Measurements from ENCODE around the gene SMIM14.
"Not testable (repeated sequence)": the region's sequence is repeated elsewhere in the genome, so short reads cannot be mapped to it uniquely, and the experiment has no call there.

SMIM14 gene

GRCh38 chr4:39591290-39591689 is 47.4 kb downstream of the SMIM14 start:
- no peak for DNase-seq

GRCh38 chr4:39587881-39588280 is 50.8 kb downstream of the SMIM14 start:
- no peak for DNase-seq

- no peak for DNase-seq
Measured at GRCh38 chr4:39574946-39575345, 63.7 kb downstream of the SMIM14 start.

DNA sequence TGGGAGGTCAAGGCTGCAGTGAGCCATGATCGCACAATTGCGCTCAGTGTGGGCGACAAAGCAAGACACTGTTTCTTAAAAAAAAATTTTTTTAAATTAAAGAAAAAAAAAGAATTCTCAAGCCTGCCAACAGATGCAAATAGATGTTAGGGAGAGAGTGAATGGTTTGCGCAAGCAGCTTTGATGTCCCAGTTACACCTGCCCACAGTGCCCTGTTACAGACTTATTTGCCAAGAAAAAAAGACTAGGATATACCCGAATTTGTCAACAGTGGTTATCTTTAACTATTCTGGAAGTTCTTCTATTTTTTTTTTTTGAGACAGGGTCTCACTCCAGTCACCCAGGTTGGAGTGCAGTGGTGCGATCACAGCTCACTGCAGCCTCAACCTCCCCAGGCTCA is 67.2 kb downstream of the SMIM14 start:
- no peak for DNase-seq

GRCh38 chr4:39571054-39571453 is 67.6 kb downstream of the SMIM14 start:
- DNase-seq: no peak

DNA sequence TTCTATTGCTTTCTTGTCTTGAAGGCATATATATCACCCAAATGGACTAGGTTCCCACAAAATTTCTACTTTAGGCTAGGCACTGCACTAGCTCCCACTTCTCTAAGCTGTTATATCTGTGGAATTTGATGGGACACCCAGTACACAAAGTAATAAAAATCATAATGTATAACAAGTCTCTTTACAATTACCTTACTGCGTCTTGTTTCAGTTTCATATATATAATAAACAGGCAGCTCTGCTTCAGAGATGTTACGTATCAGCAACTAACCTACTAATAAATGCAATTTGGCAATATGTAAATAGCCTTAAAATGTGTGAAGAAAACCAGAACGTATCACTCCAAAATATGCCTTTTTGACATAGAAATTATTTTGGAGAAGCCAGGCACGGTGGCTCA is 69.5 kb downstream of the SMIM14 start:
- no peak for DNase-seq

DNA sequence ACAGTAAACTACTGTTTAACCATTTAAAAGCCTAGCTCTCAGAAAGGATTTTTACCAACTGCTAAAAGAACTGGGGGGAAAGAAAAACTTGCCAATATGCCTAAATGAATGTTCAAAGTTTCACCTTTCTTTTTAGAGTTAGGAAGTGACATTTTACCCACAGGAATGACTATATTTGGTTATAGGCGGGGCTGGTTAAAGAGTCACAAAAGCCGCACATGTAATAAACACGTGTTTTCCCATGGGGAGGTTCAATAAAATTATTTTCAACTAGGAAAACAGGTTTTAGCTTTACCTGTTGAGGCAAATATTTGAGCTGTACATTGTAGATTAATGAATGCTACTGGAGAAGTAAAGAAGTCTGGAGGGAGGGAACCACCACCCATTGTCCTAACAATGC is 69.9 kb downstream of the SMIM14 start:
- no peak for DNase-seq

DNA sequence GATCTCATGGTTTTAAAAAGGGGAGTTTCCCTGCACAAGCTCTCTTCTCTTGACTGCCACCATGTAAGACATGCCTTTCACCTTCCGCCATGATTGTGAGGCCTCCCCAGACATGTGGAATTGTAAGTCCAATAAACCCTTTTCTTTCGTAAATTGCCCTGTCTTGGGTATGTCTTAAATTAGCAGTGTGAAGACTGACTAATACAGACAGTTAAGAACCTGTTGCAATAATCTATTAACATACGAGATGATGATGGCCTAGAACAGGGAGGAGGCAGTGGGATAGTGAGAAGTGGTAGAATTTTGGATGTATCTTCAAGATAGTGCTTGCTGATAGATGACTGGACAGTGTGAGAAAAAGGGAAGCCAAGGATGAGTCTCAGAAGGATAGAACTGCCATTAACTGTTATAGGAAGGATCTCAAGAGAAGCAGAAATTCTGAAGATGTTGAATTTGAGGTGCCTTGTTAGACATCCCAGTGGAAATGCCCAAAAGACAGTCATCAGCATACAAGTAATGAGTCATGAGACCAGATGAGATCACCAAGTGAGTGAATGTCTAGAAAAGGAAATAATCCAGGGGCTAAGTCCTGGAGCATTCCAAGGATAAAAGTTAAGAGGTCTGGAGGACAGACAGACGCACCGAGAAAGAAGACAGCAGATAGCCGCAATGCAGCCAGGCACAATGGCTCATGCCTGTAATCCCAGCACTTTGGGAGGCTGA is 72.6 kb downstream of the SMIM14 start:
- DNase-seq: no peak

DNA sequence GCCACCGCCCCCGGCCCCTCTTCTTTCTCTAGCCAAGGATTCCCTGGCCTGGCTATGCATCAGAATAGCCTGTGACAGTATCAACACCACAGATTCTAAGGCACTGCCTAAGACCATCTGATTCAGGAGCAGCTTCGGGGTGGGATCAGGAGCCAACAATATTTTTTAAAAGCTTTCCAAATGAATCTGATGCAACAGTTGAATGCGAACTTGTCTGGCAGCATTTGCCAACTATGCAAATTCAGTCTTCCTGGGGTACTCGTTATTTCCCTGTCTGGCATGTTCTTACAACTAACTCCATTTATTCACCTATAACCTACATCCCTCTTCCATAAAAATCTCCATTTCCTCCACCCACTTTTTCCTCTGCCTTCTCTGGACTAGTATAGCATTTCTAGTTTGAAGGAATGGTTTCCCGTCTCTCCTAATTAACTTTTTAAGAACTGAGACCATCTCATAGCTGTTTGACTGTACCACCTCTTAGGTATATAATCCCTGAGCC is 75.3 kb downstream of the SMIM14 start:
- DNase-seq: no peak

DNA sequence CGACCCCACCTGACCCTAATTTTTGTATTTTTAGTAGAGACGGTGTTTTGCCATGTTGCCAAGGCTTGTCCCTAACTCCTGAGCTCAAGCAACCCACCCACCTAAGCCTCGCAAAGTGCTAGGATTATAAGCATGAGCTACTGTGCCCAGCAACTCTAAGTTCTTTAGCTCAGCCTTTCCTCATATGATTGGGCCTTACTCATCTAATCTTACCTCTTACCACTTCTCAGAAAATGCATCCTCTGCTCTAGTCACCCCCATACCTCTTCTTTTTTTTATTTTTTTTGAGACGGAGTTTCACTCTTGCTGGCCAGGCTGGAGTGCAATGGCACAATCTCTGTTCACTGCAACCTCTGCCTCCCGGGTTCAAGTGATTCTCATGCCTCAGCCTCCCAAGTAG is 75.9 kb downstream of the SMIM14 start:
- DNase-seq: no peak

DNA sequence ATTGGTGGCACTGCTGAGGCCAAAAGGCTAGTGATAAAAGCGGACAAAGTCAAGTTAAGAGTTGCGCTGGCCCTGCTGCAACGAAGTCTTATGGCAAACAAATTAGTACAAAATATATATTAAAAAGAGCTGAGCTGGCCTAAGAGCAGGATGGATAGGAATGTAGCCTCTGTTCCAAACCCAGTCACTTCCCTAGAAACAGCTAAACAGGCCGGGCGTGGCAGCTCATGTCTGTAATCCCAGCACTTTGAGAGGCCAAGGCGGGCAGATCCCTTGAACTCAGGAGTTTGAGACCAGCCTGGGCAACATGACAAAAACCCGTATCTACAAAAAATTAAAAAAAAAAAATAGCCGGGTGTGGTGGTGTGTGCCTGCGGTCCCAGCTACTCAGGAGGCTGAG is 79.0 kb downstream of the SMIM14 start:
- no peak for DNase-seq

GRCh38 chr4:39555472-39555871 is 83.2 kb downstream of the SMIM14 start:
- no peak for DNase-seq

DNA sequence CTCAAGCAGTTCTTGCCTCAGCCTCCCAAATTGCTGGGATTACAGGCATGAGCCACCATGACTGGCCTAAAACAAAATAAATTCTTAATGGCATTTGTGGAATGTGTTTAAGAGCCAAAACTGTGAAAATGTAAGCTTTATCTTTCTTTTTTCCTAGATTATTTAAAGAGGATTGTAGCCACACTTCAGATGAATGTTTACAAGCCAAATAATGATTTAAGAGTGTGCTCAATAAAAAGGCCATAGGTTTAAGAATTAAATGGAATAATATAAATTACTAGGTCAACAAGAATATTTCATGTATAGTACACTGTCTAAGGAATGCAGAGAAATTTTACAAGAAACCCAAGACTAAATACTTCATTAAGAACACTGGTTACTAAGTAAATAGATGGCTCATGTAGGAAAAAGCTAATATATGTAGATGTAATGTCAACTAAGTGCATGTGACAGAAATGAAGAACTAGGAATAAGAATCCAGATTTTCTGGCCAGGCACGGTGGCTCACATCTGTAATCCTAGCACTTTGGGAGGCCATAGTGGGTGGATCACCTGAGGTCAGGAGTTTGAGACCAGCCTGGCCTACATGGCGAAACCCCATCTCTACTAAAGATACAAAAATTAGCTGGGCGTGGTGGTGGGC is 90.1 kb downstream of the SMIM14 start:
- DNase-seq: no peak

GRCh38 chr4:39544580-39545315 is 93.9 kb downstream of the SMIM14 start:
- DNase-seq: no peak

GRCh38 chr4:39544080-39544479 is 94.6 kb downstream of the SMIM14 start:
- DNase-seq: not testable (repeated sequence)

DNA sequence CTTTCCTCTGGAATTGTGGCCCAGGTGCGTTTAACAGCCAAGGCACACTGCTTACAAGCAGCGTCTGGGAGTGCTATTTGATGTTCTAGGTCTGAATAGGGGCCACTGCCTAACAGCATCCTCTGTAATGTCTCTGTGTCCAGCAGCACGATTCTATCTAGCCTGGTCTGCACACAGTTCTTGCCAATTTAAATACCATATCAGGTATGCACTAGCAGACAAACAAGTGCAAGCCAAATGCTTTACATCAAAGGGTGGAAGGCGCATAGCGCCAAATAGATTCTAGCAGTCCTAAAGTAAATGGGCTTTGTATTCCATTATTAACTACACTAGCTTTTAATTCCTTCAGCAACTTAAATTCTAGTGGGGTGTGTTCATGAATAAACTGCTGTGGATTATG is 95.6 kb downstream of the SMIM14 start:
- no peak for DNase-seq

DNA sequence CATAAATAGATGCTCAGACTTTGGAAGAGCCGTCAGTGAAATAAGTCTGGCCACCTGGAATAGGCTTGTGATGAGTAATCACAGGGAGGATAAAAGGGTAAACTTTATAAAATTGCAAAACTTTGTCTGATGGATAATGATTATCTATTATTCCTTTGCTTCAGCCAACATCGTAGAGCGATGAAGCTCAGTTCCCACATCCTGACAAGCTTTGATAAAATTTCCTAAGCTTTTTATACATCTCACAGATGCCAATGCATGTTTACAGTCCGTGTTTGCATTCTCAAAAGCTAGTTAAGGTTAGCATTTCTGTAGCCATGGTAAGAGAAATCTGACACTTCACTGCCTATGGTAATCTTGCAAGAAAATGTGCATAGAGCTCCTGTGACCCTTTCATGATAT is 96.1 kb downstream of the SMIM14 start:
- no peak for DNase-seq

DNA sequence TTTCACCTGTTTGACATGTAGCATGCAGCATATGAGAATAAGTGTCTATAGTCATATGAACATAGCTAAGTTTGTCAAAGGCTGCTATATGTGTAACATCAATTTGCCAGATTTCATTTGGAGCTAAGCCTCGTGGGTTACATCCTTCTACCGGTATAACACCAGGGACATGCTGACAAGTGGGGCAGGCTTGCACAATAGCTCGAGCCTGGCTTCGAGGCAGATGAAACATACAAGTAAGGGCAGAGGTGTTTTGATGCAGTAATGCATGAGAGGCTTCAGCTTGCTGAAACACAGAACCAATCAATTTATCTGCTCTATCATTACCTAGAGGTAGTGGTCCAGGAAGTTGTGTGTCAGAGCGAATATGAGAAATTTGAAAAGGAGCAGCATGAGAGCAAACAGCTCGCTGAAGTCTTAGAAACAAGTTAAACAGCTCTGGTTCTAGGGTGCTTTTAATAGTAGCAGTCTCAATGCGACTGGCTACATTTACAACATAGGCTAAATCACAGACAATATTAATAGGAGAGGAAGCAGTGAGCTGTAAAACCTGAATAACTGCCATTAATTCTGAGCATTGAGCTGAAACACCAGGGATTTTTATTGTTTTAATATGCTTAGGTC is 96.6 kb downstream of the SMIM14 start:
- DNase-seq: no peak

DNA sequence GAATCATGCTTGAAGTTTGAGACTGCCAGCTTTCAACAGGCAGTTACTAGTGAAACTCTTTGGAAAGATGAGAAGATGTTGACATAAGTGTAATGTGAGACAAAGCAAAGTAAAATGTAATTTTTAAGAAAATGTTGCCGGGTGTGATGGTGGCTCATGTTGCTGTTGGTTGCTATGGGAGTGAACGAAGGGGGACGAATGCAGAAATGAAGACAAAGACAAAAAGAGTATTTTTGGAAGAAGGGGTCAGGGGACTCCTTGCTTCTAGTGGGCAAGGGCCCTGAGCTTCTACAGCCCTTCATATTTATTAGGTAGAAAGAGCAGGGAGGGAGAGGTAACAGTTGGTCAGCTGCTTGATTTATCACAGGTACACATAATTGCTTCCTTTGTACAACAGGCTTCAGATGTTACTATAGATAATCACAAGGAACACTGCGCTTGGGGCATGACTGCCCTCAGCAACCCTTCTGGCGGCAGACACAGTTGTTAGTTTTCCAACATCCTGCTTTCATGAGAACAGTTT is 99.5 kb downstream of the SMIM14 start:
- DNase-seq: no peak

DNA sequence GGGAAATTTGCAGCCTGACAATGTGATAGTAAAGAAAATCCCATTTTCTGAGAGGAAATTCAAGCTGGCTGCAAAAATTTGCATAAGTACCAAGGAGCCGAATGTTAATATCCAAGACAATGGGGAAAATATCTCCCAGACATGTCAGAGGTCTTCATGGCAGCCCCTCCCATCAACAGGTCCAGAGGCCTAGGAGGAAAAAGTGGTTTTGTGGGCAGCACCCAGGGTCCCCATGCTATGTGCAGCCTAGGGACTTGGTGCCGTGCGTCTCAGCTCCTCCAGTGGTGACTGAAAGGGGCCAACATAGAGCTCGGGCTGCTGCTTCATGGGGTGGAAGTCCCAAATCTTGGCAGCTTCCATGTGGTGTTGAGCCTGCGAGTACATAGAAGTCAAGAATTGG is 105.1 kb downstream of the SMIM14 start:
- no peak for DNase-seq

DNA sequence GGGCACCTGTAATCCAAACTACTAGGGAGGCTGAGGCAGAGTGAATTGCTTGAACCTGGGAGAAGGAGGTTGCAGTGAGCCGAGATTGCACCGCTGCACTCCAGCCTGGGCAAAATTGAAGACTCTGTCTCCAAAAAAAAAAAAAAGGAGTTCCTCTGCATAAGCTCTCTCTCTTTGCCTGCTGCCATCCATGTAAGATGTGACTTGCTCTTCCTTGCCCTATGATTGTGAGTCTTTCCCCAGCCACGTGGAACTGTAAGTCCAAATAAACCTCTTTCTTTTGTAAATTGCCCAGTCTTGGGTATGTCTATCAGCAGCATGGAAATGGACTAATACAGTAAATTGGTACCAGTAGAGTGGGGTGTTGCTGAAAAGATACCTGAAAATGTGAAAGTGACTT is 106.4 kb downstream of the SMIM14 start:
- not testable (repeated sequence) for DNase-seq

DNA sequence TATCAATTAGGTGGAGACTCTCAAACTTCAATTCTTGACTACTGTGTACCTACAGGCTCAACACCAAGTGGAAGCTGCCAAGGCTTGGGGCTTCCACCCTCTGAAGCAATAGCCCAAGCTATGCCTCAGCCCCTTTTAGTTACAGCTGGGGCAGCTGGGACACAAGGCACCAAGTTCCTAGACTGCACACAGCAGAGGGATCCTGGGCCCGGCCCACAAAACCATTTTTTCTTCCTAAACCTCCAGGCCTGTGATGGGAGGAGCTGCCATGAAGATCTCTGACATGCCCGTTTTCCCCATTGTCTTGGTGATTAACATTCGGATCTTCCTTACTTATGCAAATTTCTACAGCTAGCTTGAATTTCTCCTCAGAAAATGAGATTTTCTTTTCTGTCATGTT is 108.0 kb downstream of the SMIM14 start:
- DNase-seq: no peak

DNA sequence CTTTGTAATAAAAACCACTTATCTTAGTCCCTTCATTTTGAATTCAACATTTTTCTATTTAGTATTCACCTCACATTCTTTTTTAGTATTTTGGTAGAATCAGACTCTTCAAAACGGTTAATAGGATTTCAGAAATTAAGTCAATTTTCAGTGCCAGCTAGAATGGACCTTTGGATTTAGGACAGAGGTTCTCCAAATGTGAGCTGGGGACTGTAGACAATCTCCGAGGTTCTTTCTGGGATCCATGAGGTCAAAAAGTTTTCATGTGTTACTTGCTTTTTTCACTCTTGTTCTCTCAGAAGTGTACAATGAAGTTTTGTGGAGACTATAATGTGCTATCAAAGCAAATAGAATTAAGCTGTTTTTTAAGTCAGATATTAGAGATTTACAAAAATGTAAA is 109.1 kb downstream of the SMIM14 start:
- DNase-seq: no peak

All from DMS79 (cell line).